Body of pancreas (tissue), 4 donors: ENCODE data around the gene TMOD1. TPM values are rescaled to one million over a fixed set of nuclear protein-coding genes. Genes with fewer than 3 reads are reported as not detected.
"Not testable (repeated sequence)": the region's sequence is repeated elsewhere in the genome, so short reads cannot be mapped to it uniquely, and the experiment has no call there.

Source experiments
- ATAC-seq: fragments of 150-250 bp; one replicate; pipeline ENCODE4 v1.9.1; 2016
- DNase-seq, 4 donors: peaks; one replicate each; pipeline ENCODE4 v3.0.0-alpha.2; 2019
- H3K27ac ChIP-seq, 4 donors: fragments of 200-600 bp; sonication (generic); 1 replicate in 3 of 4; 2 replicates in 1 of 4; pipeline versions ENCODE4 v1.5.1 to v1.6.1; 2016 to 2019; ENCODE audit warnings: mild to moderate bottlenecking in 1 of 4, mixed read lengths in 1 of 4, moderate library complexity in 1 of 4
- H3K27me3 ChIP-seq, 2 donors: fragments of 200-600 bp; sonication (generic); one replicate each; pipeline ENCODE4 v1.6.0; 2016; ENCODE audit warnings: mild to moderate bottlenecking in 1 of 2
- H3K36me3 ChIP-seq, 2 donors: fragments of 200-600 bp; sonication (generic); replicated peaks in 1 of 2; 2 replicates each; pipeline ENCODE4 v1.5.1; 2016; ENCODE audit warnings: low read depth in 2 of 2; ENCODE audit not compliant: insufficient read depth in 1 of 2
- H3K4me1 ChIP-seq: fragments of 200-600 bp; sonication (generic); one replicate; pipeline ENCODE4 v1.6.0; 2016
- H3K4me3 ChIP-seq, 2 donors: fragments of 200-600 bp; sonication (generic); 1 replicate in 1 of 2; 2 replicates in 1 of 2; pipeline ENCODE4 v1.5.1; 2016 to 2019
- H3K9me3 ChIP-seq, 3 donors: fragments of 200-600 bp; sonication (generic); 1 replicate in 2 of 3; 2 replicates in 1 of 3; pipeline ENCODE4 v1.5.1; 2016
- POLR2A ChIP-seq, 3 donors: fragments of 450-650 bp; IDR thresholded peaks; one replicate each; pipeline ENCODE4 v1.6.1; 2016; ENCODE audit warnings: antibody characterized with exemption in 3 of 3, mild to moderate bottlenecking in 2 of 3
- WGBS, 2 donors: methylation state at CpG; one replicate each; pipeline ENCODE4 v1.1.5; 2017; 5-methylcytosine and 5-hydroxymethylcytosine counted together
- intact Hi-C: fragments of 100-400 bp; cut with DNase I; formaldehyde crosslinking; loops from one replicate; pipeline ENCODE4 v1.15.1; 2023
- total RNA-seq, 2 donors: library from RNA; depleted of rRNA; stranded (reverse); fragments of >200 nt; gene quantifications; one replicate each; pipeline ENCODE4 v1.1.0, GENCODE V29; 2016
- TF ChIP-seq, protein P1 (sequence below), 7 experiments: fragments of 450-650 bp in 4 of 7; fragments of 200-600 bp in 3 of 7; sonication (generic) in 3 of 7; IDR thresholded peaks; one replicate each; pipeline ENCODE4 v1.5.1; 2016 to 2019; ENCODE audit warnings: antibody characterized with exemption in 7 of 7

Gene TMOD1
- total RNA-seq, 2 donors from 2014 or later, result 9.2 to 16.1 TPM

DNA sequence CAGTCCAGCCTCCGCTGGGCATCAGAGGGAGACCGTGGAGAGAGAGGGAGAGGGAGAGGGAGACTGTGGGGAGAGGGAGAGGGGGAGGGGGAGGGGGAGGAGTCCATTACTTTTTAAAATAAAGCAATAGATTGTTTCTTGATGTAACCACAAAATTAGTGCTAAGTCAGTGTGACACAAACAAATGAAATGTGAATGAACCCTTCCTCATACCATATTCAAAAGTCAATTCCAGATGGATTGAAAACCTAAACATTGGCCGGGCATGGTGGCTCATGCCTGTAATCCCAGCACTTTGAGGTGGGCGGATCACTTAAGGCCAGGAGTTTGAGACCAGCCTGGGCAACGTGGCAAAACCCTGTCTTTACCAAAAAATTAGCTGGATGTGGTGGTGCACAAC lies 2.6 kb upstream of the TMOD1 start:
- H3K4me3 ChIP-seq, intact Hi-C loops, H3K27me3 ChIP-seq, DNase-seq, H3K9me3 ChIP-seq, H3K36me3 ChIP-seq, ATAC-seq, H3K27ac ChIP-seq: not testable (repeated sequence)
- 85 to 94% methylated on average over 5 of the region's 5 CpGs for WGBS, 2 donors
- peaks cover 34% of the 10 kb centered on the region for H3K4me1 ChIP-seq

DNA sequence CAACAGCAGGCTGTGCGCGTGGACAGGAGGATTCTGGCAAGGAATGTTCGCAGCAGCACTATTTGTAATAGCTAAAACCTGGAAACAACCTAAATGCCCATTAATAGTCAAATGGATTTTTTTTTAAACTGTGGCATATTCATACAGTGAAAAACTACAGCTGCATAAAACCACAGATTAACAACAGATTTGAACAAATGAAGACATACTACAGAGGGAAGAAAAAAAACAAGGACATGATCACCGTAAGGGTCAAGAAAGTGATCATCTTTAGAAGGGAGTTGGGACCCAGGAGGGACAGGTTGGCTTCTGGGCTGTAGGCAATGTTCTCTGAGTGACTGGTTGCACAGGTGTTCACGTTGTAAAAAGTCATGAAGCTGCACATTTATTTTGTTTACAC lies 1.2 kb upstream of the TMOD1 start:
- TF ChIP-seq, protein P1, sequence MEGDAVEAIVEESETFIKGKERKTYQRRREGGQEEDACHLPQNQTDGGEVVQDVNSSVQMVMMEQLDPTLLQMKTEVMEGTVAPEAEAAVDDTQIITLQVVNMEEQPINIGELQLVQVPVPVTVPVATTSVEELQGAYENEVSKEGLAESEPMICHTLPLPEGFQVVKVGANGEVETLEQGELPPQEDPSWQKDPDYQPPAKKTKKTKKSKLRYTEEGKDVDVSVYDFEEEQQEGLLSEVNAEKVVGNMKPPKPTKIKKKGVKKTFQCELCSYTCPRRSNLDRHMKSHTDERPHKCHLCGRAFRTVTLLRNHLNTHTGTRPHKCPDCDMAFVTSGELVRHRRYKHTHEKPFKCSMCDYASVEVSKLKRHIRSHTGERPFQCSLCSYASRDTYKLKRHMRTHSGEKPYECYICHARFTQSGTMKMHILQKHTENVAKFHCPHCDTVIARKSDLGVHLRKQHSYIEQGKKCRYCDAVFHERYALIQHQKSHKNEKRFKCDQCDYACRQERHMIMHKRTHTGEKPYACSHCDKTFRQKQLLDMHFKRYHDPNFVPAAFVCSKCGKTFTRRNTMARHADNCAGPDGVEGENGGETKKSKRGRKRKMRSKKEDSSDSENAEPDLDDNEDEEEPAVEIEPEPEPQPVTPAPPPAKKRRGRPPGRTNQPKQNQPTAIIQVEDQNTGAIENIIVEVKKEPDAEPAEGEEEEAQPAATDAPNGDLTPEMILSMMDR (IDR thresholded peaks at IDR 0.05), result no peak
- no peak for TF ChIP-seq POLR2A (IDR thresholded peaks at IDR 0.05)
- no peaks in the 10 kb centered on the region for H3K9me3 ChIP-seq
- peaks cover 48% of the 10 kb centered on the region for H3K4me1 ChIP-seq
- intact Hi-C loops, result no loop called here
- ATAC-seq, result no peak
- peaks cover 0 to 2% of the 10 kb centered on the region in 2 donors for H3K36me3 ChIP-seq
- WGBS, 2 donors, result 32 to 55% methylated on average over 5 of the region's 5 CpGs
- H3K27me3 ChIP-seq, result no peaks in the 10 kb centered on the region
- H3K27ac ChIP-seq, result peak overlapping the region in 2 of 4 donors; percentile 76 to 92
- H3K4me3 ChIP-seq, result no peak overlapping the region
- no peak for DNase-seq

DNA sequence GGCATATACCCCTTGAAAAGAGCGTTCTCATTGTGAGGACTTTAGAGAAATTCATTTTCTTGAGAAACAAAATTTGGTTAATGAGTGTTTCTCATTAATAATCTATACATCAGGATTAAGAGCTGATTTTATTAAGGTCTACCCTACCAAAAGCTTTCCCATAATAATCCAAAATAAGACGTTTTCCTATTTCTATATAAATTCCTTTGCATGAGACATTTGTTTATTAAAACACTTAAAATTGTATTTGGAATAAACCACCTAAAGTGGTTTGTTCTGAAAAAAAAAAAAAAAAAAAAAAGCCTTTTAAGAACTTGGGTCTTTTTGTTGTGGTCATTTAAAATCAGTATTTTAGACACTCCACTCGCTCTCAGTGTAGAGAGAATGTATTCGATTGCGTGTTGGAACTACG lies 695 bp upstream of the TMOD1 start:
- Histone ChIP-seq H3K27ac (peak overlapping the region; percentile 71 to 92 (median 76)), H3K4me1 (peaks cover 53% of the 10 kb centered on the region), H3K36me3 (peaks cover 0 to 2% of the 10 kb centered on the region in 2 donors), H3K9me3 (no peaks in the 10 kb centered on the region), H3K4me3 (no peak overlapping the region), H3K27me3 (no peaks in the 10 kb centered on the region)
- intact Hi-C loops, result no loop called here
- DNase-seq, result no peak
- TF ChIP-seq, protein P1 (IDR thresholded peaks at IDR 0.05), result no peak
- no peak for TF ChIP-seq POLR2A (IDR thresholded peaks at IDR 0.05)
- ATAC-seq, result no peak
- WGBS, 2 donors, result 10 to 18% methylated on average over 6 of the region's 6 CpGs

DNA sequence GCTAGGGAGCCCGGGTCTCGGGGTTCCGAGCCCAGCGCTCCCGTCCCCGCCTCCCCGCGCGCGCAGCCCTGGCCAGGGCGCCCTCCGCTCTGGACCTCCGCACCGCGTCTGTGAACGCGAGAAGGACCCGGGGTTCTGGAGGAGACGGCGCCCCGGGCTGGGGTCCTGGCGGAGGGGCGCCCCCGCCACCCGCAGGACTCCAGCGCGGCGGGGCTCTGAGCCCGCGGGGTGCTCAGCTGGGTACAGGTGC lies 431 bp downstream of the TMOD1 start:
- 0 to 1% methylated on average over 5 to 30 of the region's 30 CpGs for WGBS, 2 donors
- TF ChIP-seq, protein P1 (IDR thresholded peaks at IDR 0.05), result no peak
- no peak for TF ChIP-seq POLR2A (IDR thresholded peaks at IDR 0.05)
- DNase-seq (no peak), ATAC-seq (peak; percentile 2)
- Histone ChIP-seq H3K27me3 (no peaks in the 10 kb centered on the region), H3K36me3 (no peaks in the 10 kb centered on the region), H3K27ac (peak overlapping the region; percentile 71 to 92 (median 76)), H3K4me3 (peak overlapping the region; percentile 52 to 80), H3K4me1 (peaks cover 60% of the 10 kb centered on the region), H3K9me3 (no peaks in the 10 kb centered on the region)
- intact Hi-C loops, result no loop called here

DNA sequence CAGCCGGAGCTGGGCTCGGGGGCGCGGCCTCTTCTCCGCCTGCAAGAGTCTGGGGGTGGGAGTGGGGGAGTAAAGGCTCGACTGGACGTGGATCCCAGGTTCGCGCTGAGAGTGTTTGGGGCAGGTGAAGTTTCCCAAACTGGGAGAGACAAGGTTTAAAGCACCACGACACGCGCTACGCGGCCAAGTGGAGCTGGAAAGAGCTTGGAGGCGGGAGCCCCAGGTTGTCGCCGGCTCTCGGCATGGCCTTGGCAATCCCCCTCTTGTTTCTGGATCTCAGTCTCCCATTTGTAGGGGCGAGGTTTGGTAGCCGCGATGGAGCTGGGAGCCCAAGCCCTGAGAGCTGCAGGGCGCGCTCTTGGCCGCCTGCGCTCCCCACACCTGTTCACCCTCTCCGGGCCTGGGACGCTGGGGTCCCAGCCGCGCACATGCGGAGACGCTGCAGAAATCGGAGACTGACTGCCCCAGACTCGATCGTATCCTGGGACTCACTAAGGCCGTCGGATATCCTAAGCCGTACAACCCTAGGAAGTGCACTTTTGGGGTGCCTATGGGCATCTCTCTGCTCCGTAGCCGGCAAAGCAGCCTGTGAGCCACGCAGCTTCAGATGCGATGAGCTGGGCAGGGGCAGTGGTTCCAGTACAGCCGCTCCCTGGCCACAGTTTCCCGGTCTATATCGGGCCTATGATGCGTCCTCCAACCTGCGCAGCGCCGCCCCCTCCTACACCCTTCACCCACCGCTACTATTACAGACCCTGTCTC lies 937 bp downstream of the TMOD1 start:
- Histone ChIP-seq H3K27ac (peak overlapping the region; percentile 71 to 92 (median 76)), H3K4me1 (peaks cover 60% of the 10 kb centered on the region), H3K9me3 (no peaks in the 10 kb centered on the region), H3K27me3 (no peaks in the 10 kb centered on the region), H3K36me3 (no peaks in the 10 kb centered on the region), H3K4me3 (peak overlapping the region; percentile 52 to 80)
- ATAC-seq (peak; percentile 2), DNase-seq (peak; percentile 18 to 39 (median 28))
- intact Hi-C loops, result no loop called here
- TF ChIP-seq POLR2A (IDR thresholded peaks at IDR 0.05), result no peak
- TF ChIP-seq, protein P1 (IDR thresholded peaks at IDR 0.05), result no peak
- 2 to 12% methylated on average over 18 to 48 of the region's 49 CpGs for WGBS, 2 donors
